ENCODE measurements around the gene RNU2-63P. TPM values are rescaled to one million over a fixed set of nuclear protein-coding genes. Genes with fewer than 3 reads are reported as not detected.
"Not testable (repeated sequence)": the region's sequence is repeated elsewhere in the genome, so short reads cannot be mapped to it uniquely, and the experiment has no call there.

The RNU2-63P gene
- total and polyA plus RNA-seq, 11 donors = not detected

DNA sequence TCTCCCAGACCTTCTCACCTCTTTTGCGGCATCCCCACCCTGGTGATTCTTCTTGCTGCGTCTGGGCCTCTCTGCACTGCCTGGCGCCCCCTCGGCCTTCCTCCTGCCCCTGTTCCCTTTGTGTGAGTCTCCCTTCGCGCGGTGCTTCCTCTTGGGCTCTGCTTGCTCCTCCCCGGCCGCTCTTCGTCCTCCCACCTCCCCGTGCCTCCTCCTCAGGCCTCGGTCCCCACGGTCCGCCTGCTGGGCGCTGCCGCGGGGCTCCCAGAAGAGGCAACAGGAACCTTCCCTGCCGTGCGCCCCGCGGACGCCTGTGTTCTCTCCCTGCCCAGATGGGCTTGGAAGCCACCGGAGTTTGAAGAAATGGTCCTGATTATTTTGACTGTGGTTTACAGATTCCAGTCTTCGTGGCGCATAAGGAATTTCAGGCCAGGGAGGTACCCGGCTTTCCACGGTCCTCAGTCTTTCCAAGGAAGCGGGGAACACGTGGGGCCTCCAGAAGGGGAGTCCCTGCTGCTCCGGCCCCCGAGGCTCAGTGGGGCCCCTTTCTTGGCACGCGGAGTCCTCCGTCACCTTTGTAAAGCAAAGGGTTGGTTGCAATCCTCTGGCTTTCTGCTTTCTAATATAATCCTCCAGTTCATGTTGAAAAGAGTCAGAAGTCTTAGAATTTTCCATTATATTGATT is 13.1 kb downstream of the RNU2-63P start:
- ATAC-seq = peak in 1 of 4 donors; percentile 27
- intact Hi-C loops (cut with DNase I) = no loop called here
- WGBS, 4 donors = 44 to 66% (median 50%) methylated on average over 34 of the region's 34 CpGs
- Histone ChIP-seq H3K27me3 (peaks cover 0 to 14% (median 0%) of the 10 kb centered on the region in 9 donors), H3K4me1 (peaks cover 0 to 5% (median 0%) of the 10 kb centered on the region in 12 donors), H3K27ac (no peak overlapping the region), H3K4me3 (no peak overlapping the region), H3K36me3 (no peaks in the 10 kb centered on the region), H3K9me3 (no peaks in the 10 kb centered on the region)
- TF ChIP-seq, protein P1, sequence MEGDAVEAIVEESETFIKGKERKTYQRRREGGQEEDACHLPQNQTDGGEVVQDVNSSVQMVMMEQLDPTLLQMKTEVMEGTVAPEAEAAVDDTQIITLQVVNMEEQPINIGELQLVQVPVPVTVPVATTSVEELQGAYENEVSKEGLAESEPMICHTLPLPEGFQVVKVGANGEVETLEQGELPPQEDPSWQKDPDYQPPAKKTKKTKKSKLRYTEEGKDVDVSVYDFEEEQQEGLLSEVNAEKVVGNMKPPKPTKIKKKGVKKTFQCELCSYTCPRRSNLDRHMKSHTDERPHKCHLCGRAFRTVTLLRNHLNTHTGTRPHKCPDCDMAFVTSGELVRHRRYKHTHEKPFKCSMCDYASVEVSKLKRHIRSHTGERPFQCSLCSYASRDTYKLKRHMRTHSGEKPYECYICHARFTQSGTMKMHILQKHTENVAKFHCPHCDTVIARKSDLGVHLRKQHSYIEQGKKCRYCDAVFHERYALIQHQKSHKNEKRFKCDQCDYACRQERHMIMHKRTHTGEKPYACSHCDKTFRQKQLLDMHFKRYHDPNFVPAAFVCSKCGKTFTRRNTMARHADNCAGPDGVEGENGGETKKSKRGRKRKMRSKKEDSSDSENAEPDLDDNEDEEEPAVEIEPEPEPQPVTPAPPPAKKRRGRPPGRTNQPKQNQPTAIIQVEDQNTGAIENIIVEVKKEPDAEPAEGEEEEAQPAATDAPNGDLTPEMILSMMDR (IDR thresholded peaks at IDR 0.05) = no peak
- TF ChIP-seq POLR2A (IDR thresholded peaks at IDR 0.05) = no peak
- DNase-seq = no peak

DNA sequence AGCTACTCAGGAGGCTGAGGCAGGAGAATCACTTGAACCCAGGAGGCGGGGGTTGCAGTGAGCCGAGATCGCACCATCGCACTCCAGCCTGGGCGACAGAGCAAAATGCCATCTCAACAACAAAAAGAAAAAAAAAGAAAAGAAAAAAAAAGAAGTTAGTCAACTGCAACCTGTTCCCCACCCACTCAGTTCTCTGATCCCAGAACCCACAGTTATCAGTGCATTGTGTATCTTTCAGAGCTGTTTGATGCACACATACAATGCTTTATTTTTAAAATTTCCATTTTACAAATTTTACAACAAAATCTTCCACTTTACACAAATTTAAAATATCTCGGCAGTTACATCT is 14.0 kb downstream of the RNU2-63P start:
- H3K27me3 ChIP-seq = peaks cover 0 to 14% (median 0%) of the 10 kb centered on the region in 9 donors
- no peaks in the 10 kb centered on the region for H3K36me3 ChIP-seq
- TF ChIP-seq, protein P1 (IDR thresholded peaks at IDR 0.05) = no peak
- no peak for TF ChIP-seq POLR2A (IDR thresholded peaks at IDR 0.05)
- peaks cover 0 to 5% (median 0%) of the 10 kb centered on the region in 12 donors for H3K4me1 ChIP-seq
- H3K4me3 ChIP-seq = no peak overlapping the region
- H3K27ac ChIP-seq = no peak overlapping the region
- ATAC-seq (no peak), DNase-seq (no peak)
- H3K9me3 ChIP-seq = no peaks in the 10 kb centered on the region
- intact Hi-C loops (cut with DNase I) = no loop called here
- 92 to 98% (median 96%) methylated on average over 6 of the region's 6 CpGs for WGBS, 4 donors

- DNase-seq, ATAC-seq: not testable (repeated sequence)
- 58 to 65% (median 62%) methylated on average over 3 of the region's 3 CpGs for WGBS, 4 donors
Observed at GRCh38 chr2:88000474-88000873, 15.9 kb downstream of the RNU2-63P start.

DNA sequence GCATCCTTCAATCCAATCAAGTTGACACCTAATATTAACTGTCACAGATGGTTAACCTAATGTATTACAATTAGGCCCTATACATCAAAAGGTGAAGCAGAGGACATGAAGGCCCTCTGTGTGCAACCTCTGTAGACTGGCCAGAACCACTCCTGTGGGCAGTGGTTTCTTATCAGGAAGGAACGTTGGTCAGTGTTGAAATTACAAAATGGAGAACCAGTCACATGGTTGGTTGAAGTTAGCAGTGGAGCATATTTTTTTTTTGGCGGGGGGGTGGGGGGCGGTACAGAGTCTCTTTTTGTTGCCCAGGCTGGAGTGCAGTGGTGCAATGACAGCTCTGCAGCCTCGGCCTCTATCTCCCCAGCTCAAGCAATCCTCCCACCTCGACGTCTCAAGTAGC is 19.8 kb downstream of the RNU2-63P start:
- intact Hi-C loops (cut with DNase I) = no loop called here
- no peaks in the 10 kb centered on the region for H3K36me3 ChIP-seq
- TF ChIP-seq, protein P1 (IDR thresholded peaks at IDR 0.05) = no peak
- TF ChIP-seq POLR2A (IDR thresholded peaks at IDR 0.05) = no peak
- no peak overlapping the region for H3K27ac ChIP-seq
- H3K4me1 ChIP-seq = peaks cover 0 to 2% (median 0%) of the 10 kb centered on the region in 12 donors
- 79 to 89% (median 82%) methylated on average over 6 of the region's 6 CpGs for WGBS, 4 donors
- no peak overlapping the region for H3K4me3 ChIP-seq
- no peaks in the 10 kb centered on the region for H3K9me3 ChIP-seq
- ATAC-seq (no peak), DNase-seq (no peak)
- H3K27me3 ChIP-seq = no peaks in the 10 kb centered on the region

More at GRCh38 chr2:88000474-88000873, 15.9 kb downstream of the RNU2-63P start:
- intact Hi-C loops (cut with DNase I); H3K9me3 ChIP-seq; H3K36me3 ChIP-seq; H3K4me3 ChIP-seq; H3K4me1 ChIP-seq; H3K27ac ChIP-seq: not testable (repeated sequence)
- H3K27me3 ChIP-seq = peaks cover 0 to 14% (median 0%) of the 10 kb centered on the region in 9 donors

DNA sequence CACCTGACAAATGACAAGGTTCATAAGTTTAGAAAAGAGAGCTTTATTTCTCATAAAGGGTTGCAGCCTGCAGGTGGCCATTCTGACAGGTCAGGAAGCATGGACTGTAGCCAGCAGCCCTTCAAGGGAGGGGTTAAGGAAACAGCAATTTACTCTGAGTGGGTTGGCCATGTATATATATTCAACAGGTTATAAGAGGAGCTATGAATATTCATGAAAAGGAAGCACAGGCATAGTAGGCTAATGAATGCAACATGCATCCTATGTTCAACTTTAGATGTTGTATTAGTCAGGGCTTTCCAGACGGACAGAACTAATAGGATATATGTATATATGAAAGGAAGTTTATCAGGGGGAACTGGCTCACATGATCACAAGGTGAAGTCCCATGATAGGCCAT is 20.6 kb downstream of the RNU2-63P start:
- WGBS, 4 donors = 68 to 78% (median 74%) methylated on average over 1 of the region's 1 CpG
- Histone ChIP-seq H3K27me3 (no peaks in the 10 kb centered on the region), H3K4me1 (no peaks in the 10 kb centered on the region), H3K36me3 (no peaks in the 10 kb centered on the region), H3K27ac (no peak overlapping the region), H3K9me3 (no peaks in the 10 kb centered on the region), H3K4me3 (no peak overlapping the region)
- no peak for DNase-seq
- ATAC-seq = no peak
- no peak for TF ChIP-seq POLR2A (IDR thresholded peaks at IDR 0.05)
- TF ChIP-seq, protein P1 (IDR thresholded peaks at IDR 0.05) = no peak
- intact Hi-C loops (cut with DNase I) = no loop called here

DNA sequence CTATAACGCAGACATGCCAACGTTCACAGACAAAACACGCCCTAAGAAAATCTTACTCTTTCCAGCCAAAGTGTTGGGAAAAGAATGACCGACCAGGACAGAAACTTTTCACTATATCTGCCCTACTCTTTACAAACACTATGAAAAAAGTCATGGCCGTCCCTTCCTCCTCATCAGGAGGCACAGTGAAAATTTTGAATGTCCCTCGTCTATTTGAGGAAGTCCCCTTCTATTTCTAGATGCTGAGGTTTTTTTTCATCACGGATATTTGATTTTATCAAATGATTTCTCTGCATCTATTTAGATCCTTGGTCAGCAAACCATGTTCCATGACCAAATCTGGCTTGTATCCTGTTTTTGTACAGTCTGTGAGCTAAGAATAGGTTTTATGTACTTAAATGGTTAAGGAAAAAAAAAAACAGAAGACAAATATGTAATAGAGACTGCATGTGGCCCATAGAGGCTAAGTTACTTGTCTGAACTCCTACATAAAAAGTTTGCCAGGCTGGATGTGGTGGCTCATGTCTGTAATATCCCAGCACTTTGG is 22.0 kb downstream of the RNU2-63P start:
- H3K27me3 ChIP-seq; H3K4me1 ChIP-seq; ATAC-seq; H3K36me3 ChIP-seq; H3K4me3 ChIP-seq; intact Hi-C loops (cut with DNase I); H3K27ac ChIP-seq; DNase-seq; H3K9me3 ChIP-seq: not testable (repeated sequence)
- WGBS, 4 donors = 66 to 71% (median 67%) methylated on average over 7 of the region's 7 CpGs

- H3K27ac ChIP-seq; H3K36me3 ChIP-seq; H3K27me3 ChIP-seq; DNase-seq; H3K4me3 ChIP-seq; H3K4me1 ChIP-seq; H3K9me3 ChIP-seq; intact Hi-C loops (cut with DNase I); ATAC-seq: not testable (repeated sequence)
- 0 to 46% (median 32%) methylated on average over 1 to 3 of the region's 3 CpGs for WGBS, 4 donors
Observed at GRCh38 chr2:87992569-87992968, 23.8 kb downstream of the RNU2-63P start.
